GM19238 (cell line): ENCODE results near the gene KRT12.
"Not testable (repeated sequence)": the region's sequence is repeated elsewhere in the genome, so short reads cannot be mapped to it uniquely, and the experiment has no call there.

Source experiments
- DNase-seq: peaks from one replicate; pipeline ENCODE4 v3.0.0; 2011; ENCODE audit warnings: low spot score; ENCODE audit not compliant: insufficient read length

Gene KRT12

GRCh38 chr17:40817103-40817682 lies 49.8 kb downstream of the KRT12 start:
- no peak for DNase-seq

- DNase-seq, result no peak
Observed at GRCh38 chr17:40816569-40816968, 50.5 kb downstream of the KRT12 start.

- DNase-seq, result no peak
Observed at GRCh38 chr17:40815381-40815780, 51.6 kb downstream of the KRT12 start.

- not testable (repeated sequence) for DNase-seq
Observed at GRCh38 chr17:40814657-40815056, 52.4 kb downstream of the KRT12 start.

GRCh38 chr17:40813804-40814203 lies 53.2 kb downstream of the KRT12 start:
- DNase-seq, result no peak

GRCh38 chr17:40812639-40813038 lies 54.4 kb downstream of the KRT12 start:
- no peak for DNase-seq
